ENCODE results near the gene PTPRJ. TPM values are rescaled to one million over a fixed set of nuclear protein-coding genes. Genes with fewer than 3 reads are reported as not detected.

The PTPRJ gene
- total and polyA plus RNA-seq, 9 of the 15 experiments (the other 6 are each of a cell fraction or from before 2014, with no cell fraction given): 0.56 to 10.7 (median 4.8) TPM

GRCh38 chr11:48056325-48057183 is 76.2 kb downstream of the PTPRJ start:
- BruUV-seq (replicated peaks): no TSS peak
- H2AFZ ChIP-seq (ENCODE audit: low read depth, low read length): peak overlapping the region; percentile 35; the same call in 1 of the 2 replicates
- no peaks in the 10 kb centered on the region for H3K9me1 ChIP-seq (ENCODE audit: control insufficient read depth, insufficient read depth, low read length)
- DNase-seq (ENCODE audit: extremely low read depth in 1 of 4, low spot score in 3 of 4) (peak in 1 of 4 experiments; percentile 28), FAIRE-seq (no peak), ATAC-seq (no peak)
- no peaks in the 10 kb centered on the region for H3K27me3 ChIP-seq (ENCODE audit: control insufficient read depth in 2 of 2, insufficient read depth in 2 of 2, low read length in 2 of 2)
- H3K4me3 ChIP-seq: no peak overlapping the region
- in situ Hi-C loops (cut with MboI): no loop called here
- intact Hi-C loops (cut with micrococcal nuclease): no loop called here
- peak overlapping the region in 1 of 2 experiments; percentile 43; a peak in 1 of 4 replicates for H3K9ac ChIP-seq (ENCODE audit: insufficient read depth in 1 of 2, low read depth in 2 of 2, low read length in 2 of 2)
- H3K36me3 ChIP-seq (ENCODE audit: control insufficient read depth, insufficient read depth, low read length): no peaks in the 10 kb centered on the region
- ChIA-PET CTCF (ENCODE audit: low intra/inter-chr PET ratio) (no interaction called here), POLR2A (interaction anchor here (0.6 to 2.3 kb wide), 6 partner anchors 11 to 63 kb away, joined by 3 to 7 read pairs (median 5); no protein-coding TSS in a partner anchor)
- no peaks in the 10 kb centered on the region for H4K20me1 ChIP-seq (replicated peaks; ENCODE audit: control insufficient read depth, insufficient read depth, low read length)
- H3K9me3 ChIP-seq (replicated peaks; ENCODE audit: control insufficient read depth, insufficient read depth, low read depth, low read length): no peaks in the 10 kb centered on the region
- peak overlapping the region; percentile 44 for H3K4me2 ChIP-seq (ENCODE audit: insufficient read depth, low read length)
- H3K4me1 ChIP-seq (replicated peaks in 1 of 2; ENCODE audit: control insufficient read depth in 2 of 2, insufficient read depth in 2 of 2, low read length in 2 of 2): peaks cover 43 to 50% of the 10 kb centered on the region in 2 experiments
- 50% methylated on average over 19 of the region's 20 CpGs for WGBS (ENCODE audit: insufficient coverage, low coverage, missing lambda C conversion rate)
- no peaks in the 10 kb centered on the region for H3K79me2 ChIP-seq (ENCODE audit: control insufficient read depth, insufficient read depth, low read length)
- H3K27ac ChIP-seq (ENCODE audit: extremely low read depth, low read depth, low read length): peak overlapping the region; percentile 54; the same call in 2 of the 3 replicates
- TF ChIP-seq ZNF311 (CRISPR knock-in tag; IDR thresholded peaks at IDR 0.05) (no peak), HDAC2 (IDR thresholded peaks at IDR 0.05) (peak; percentile 55; the same call in 1 of the 2 replicates), TAL1 (IDR thresholded peaks at IDR 0.05) (peak; percentile 45), RAD21 (CRISPR knock-in tag; conservative IDR thresholded peaks at IDR 0.05 in 1 of 2, IDR thresholded peaks at IDR 0.05 in 1 of 2) (no peak), CEBPG (CRISPR knock-in tag; IDR thresholded peaks at IDR 0.05) (no peak), CEBPG (tag; conservative IDR thresholded peaks at IDR 0.05 in 1 of 2, IDR thresholded peaks at IDR 0.05 in 1 of 2) (no peak), ZNF76 (CRISPR knock-in tag; IDR thresholded peaks at IDR 0.05; ENCODE audit: borderline replicate concordance) (no peak), YY1 (IDR thresholded peaks at IDR 0.05; ENCODE audit: borderline replicate concordance in 1 of 3, control insufficient read depth in 1 of 3, extremely low read depth in 1 of 3, insufficient read depth in 3 of 3, insufficient read length in 1 of 3, insufficient replicate concordance in 2 of 3, low read depth in 1 of 3, low read length in 2 of 3) (no peak), ZNF197 (CRISPR knock-in tag; IDR thresholded peaks at IDR 0.05; ENCODE audit: low read depth) (no peak), ZNF316 (IDR thresholded peaks at IDR 0.05) (peak; percentile 69), DACH1 (IDR thresholded peaks at IDR 0.05; ENCODE audit: partially characterized antibody) (peak; percentile 67), ARID1B (IDR thresholded peaks at IDR 0.05) (peak; percentile 62), RFX1 (IDR thresholded peaks at IDR 0.05) (no peak)
- TF ChIP-seq, protein P1, sequence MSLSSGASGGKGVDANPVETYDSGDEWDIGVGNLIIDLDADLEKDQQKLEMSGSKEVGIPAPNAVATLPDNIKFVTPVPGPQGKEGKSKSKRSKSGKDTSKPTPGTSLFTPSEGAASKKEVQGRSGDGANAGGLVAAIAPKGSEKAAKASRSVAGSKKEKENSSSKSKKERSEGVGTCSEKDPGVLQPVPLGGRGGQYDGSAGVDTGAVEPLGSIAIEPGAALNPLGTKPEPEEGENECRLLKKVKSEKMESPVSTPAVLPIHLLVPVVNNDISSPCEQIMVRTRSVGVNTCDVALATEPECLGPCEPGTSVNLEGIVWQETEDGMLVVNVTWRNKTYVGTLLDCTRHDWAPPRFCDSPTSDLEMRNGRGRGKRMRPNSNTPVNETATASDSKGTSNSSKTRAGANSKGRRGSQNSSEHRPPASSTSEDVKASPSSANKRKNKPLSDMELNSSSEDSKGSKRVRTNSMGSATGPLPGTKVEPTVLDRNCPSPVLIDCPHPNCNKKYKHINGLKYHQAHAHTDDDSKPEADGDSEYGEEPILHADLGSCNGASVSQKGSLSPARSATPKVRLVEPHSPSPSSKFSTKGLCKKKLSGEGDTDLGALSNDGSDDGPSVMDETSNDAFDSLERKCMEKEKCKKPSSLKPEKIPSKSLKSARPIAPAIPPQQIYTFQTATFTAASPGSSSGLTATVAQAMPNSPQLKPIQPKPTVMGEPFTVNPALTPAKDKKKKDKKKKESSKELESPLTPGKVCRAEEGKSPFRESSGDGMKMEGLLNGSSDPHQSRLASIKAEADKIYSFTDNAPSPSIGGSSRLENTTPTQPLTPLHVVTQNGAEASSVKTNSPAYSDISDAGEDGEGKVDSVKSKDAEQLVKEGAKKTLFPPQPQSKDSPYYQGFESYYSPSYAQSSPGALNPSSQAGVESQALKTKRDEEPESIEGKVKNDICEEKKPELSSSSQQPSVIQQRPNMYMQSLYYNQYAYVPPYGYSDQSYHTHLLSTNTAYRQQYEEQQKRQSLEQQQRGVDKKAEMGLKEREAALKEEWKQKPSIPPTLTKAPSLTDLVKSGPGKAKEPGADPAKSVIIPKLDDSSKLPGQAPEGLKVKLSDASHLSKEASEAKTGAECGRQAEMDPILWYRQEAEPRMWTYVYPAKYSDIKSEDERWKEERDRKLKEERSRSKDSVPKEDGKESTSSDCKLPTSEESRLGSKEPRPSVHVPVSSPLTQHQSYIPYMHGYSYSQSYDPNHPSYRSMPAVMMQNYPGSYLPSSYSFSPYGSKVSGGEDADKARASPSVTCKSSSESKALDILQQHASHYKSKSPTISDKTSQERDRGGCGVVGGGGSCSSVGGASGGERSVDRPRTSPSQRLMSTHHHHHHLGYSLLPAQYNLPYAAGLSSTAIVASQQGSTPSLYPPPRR (CRISPR knock-in tag; IDR thresholded peaks at IDR 0.05; ENCODE audit: borderline replicate concordance): no peak

All from K562 (cell line).